ENCODE measurements around the gene CCDC3.
"Not testable (repeated sequence)": the region's sequence is repeated elsewhere in the genome, so short reads cannot be mapped to it uniquely, and the experiment has no call there.

Gene CCDC3

DNA sequence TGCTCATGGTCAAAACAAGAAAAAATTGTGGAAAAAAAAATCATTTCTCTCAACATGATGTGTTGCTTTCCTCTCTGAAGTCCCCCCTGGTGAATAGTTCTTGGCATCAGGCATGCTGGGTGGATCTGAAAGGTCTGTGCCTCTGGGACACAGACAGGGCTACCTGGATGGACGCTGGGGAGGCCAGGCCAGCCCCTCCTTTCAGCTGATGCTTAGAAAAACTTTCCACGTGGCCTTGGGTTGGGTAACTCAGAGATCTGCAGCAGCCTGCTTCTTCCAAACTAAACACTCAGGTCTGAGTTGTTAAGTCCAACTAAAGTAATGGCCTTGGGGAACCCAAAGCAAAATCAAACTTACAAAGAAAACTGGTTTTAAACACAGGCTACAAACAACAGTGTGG is 113.0 kb downstream of the CCDC3 start:
- DNase-seq (ENCODE audit: low read depth in 2 of 2), result no peak

DNA sequence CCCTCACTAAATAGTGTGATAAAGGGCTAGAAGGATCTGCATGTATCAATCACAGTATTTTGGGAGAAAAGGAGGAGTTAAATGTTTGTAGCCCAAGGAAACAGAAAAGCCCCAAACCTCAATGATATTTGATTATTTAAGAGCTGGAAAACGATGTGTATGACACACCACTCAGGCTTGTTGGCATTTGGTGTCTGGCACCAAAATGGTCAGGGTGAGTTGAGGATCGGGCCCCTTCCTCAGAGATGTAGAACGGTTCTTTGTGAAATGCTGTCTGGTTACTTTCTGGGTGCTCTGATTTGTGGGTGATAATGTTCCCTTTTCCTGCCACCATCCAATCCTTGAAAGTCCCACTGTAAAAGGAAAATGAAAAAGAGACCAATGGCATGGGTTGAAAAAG is 113.7 kb downstream of the CCDC3 start:
- no peak for DNase-seq (ENCODE audit: low read depth in 2 of 2)

DNA sequence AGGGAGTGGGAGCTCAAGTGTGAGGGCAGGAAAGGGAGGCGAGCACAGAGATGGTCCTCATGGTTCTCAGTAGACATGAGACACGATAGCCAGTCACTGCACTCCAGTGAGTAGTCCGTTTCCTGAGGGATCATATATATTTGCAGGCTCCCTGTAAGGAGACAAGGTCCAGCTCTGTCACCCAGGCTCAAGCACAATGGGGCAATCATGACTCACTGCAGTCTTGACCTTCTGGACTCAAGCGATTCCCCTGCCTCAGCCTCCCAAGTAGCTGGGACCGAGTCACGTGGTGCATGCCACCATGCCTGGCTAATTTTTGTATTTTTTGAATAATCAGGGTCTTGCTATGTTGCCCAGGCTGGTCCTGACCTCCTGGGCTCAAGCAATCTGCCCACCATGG is 116.7 kb downstream of the CCDC3 start:
- no peak for DNase-seq (ENCODE audit: low read depth in 2 of 2)

DNA sequence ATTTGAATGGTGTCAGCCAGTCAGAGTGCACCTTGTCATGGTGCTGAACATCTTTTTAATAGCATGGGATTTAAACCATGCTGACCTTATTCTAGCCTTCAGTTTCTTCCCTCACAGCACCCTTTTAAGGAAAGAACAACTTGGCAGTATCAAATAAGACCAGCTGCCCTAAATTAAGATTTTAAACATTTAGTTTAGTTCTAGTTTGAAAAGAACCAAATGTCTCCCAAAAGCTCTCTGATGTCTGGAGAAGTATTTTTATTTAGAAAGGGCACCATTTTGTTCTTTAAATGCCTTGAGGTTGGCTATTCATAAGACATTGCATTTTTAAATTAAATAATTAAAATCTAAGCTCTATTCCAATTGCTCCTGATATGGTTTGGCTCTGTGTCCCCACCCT is 121.1 kb downstream of the CCDC3 start:
- no peak for DNase-seq (ENCODE audit: low read depth in 2 of 2)

DNA sequence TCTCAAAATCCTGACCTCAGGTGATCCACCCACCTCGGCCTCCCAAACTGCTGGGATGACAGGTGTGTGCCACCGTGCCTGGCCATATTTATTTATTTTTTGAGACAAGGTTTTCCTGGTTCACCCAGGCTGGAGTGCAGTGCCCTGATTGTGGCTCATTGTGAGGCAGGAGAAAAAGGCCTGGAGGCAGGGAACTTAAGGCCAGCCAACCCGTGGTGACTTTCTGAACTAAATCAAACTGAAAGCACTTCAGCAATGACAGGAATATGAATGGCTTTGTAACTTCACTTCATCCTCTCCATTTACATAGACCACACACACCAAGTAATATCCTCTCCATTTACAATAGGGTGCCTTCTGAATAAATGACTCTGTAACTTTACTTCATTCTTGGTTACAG is 124.4 kb downstream of the CCDC3 start:
- no peak for DNase-seq (ENCODE audit: low read depth in 2 of 2)

DNA sequence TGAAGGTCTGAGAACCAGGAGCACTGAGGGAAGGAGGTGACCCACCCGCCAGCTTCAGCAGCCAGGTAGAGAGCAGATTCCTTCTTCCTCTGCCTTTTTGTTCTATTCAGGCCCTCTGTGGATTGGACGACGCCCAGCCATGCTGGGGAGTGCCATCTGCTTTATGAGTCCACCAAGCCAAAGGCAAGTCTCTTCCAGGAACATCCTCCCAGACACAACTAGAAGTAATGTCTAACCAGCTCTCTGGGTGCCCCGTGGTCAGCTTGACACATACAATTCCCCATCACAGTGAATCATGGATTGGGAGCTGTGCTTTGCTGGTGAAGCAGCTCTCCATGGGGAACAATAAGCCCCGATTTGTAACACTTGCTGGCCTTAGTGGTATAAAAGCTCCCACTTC is 125.2 kb downstream of the CCDC3 start:
- no peak for DNase-seq (ENCODE audit: low read depth in 2 of 2)

DNA sequence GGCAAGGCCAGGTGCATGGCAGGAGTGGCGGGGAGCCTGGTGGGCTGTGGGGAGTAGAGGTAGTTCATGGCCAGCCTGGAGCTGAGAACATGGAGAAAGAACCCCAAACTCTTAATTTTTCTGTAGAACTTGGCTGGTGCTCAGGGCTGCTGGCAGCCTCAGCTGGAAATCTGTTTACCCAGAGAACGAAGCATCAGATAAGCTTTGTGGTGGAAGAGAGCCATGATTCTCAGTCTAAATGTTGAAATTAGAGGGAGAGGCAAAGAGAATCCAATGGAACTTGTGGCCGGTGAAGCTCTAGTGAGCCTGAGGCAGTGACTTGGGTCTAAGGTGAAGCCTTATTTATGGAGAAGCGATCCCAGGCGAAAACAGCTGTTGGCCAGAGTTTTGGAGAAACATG is 126.4 kb downstream of the CCDC3 start:
- DNase-seq (ENCODE audit: low read depth in 2 of 2), result no peak

DNA sequence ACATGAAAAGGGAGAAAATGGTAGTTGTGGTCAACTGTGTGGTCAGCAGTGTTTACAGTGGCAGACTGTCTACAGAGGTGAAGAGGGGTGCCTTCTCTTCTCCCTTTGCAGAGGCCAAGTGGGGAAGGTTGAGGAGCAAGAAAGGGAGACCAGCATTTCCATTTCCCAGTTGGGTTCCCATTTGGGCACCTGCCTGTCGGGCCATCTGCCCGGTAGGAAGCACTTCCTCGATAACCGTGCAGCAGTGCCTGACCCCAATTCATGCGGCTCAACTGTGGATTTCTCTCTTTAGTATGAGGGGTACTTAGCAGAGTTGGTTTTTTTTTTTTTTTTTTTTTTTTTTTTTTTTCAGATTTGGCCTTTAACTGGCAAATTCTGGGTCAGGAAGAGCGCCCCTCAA is 127.0 kb downstream of the CCDC3 start:
- no peak for DNase-seq (ENCODE audit: low read depth in 2 of 2)

DNA sequence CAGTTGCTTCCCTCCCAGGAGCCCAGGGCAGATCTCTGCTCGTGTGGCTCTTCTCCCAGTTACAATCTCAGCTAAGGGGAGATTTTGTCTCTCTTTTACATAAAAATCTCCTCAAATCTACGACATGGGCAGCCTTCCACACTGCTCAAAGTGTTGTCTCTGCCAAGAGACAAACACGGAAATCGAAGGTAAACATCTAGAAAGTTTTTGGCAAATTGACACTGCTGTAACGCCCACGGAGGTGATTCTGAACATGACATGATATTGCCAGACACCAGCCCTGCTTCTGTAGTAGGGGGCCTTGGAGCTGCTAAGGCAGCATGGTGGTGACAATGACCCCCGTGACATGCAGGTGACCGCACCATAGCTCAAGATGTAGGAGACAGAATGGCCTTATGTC is 128.3 kb downstream of the CCDC3 start:
- DNase-seq (ENCODE audit: low read depth in 2 of 2), result no peak

DNA sequence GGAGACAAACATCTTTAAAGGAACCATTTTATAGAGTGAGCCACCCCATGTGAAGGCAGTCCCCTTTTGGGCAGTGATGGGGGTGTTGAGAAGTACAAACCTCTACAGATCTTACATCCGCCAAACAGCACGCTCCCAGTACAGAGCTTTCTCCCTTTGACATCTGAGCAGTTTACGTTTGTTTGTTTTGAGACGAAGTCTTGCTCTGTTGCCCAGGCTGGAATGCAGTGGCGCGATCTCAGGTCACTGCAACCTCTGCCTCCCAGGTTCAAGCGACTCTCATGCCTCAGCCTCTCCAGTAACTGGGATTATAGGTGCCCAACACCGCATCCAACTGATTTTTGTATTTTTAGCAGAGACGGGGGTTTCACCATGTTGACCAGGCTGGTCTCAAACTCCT is 128.9 kb downstream of the CCDC3 start:
- no peak for DNase-seq (ENCODE audit: low read depth in 2 of 2)

DNA sequence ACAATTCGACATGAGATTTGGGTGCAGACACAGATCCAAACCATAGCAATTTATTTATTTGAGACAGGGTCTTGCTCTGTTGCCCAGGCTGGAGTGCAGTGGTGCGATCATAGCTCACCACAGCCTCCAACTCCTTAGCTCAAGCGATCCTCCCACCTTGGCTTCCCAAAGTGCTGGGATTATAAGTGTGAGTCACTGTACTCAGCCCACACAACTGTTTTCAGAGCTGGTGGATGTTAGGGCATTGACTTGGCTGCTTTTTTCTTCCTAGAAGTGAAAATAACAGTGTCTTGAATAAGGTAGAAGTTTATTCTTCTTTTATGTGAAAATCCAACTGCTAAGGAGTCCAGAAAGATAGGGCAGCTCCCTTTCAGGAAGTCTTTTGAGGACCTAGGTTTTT is 132.1 kb downstream of the CCDC3 start:
- no peak for DNase-seq (ENCODE audit: low read depth in 2 of 2)

DNA sequence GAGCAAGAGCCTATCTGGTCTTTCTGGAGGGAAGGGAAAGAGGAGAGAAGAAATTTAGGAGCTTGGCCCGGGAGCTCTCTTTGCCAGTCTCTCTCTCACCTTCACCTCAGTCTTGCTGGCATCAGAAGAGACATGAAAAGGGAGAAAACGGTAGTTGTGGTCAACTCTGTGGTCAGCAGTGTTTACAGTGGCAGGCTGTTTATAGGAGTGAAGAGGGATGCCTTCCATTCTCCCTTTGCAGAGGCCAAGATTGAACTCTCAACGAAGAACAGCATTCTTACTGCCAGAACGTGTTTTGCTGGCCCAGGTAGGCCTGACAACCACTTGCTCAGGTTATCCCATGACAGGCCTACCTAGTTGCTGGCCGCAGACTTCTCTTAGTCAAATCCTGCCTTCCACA is 133.3 kb downstream of the CCDC3 start:
- DNase-seq (ENCODE audit: low read depth in 2 of 2), result no peak

DNA sequence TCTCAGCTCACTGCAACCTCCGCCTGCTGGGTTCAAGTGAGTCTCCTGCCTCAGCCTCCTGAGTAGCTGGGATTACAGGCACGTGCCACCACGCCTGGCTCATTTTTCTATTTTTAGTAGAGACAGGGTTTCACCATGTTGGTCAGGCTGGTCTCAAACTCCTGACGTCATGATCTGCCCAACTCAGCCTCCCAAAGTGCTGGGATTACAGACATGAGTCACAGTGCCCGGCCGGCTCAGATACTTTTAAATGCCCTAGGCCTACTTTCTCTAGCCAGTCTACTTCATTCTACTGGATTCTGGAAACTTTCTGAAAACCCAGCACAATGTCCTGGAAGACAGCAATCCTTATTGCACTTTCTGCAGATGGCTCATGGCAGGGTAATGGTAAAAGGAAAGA is 136.0 kb downstream of the CCDC3 start:
- not testable (repeated sequence) for DNase-seq (ENCODE audit: low read depth in 2 of 2)

DNA sequence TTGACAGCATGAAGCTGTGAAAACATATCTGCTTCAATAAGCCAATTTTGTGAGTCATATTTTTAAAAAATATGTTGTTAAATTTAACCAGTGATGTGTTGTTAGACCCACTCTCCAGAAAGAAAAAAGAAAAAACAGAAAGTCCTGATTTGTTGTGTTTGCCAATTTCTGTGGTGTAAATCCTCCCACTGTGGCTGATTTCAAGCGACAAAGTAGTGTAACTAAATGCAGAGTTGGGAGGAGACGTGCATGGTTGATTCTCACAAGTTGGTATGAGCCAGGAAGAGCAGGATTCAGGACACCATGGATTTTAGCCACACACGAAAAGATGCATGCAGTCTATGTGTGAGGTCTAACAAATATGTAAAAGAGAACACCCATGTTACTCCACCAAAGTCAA is 139.1 kb downstream of the CCDC3 start:
- DNase-seq (ENCODE audit: low read depth in 2 of 2), result no peak

DNA sequence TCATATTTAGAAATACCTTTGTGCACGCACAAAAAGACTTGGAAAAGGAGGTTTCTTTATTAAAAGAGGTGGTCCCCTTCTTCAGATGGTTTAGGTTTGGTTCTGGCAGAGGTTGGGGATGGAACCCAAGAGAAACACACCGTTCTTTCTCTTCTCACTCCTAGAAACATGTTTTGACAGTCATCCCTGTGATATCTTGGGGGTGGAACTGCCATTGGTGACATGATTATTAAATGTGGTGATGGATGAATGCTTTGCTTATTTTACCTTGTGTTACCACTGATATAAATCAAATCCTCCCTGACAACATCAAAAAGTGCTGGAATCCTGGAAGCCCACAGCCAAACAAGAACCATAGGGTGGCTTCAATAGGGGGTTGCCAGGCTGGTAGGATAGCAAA is 146.5 kb downstream of the CCDC3 start:
- no peak for DNase-seq (ENCODE audit: low read depth in 2 of 2)

DNA sequence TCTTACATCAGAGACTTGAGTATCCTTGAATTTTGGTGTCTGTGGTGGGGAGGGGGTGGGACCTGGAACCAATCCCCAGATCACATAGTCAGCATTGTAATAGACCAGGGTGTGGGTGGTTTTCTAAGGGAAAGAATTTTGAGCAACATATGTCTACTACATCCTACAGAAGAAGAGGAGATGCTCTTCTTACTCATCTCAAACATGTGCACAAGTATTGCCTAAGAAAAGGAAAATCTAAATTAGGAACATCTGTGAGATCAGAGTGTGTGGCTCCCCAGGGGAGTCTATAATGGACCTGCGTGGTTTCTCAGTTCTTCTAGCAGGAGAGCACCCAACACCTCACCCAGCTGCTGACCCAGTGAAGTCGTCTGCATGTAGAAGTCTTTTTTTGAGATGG is 148.8 kb downstream of the CCDC3 start:
- DNase-seq (ENCODE audit: low read depth in 2 of 2), result no peak

DNA sequence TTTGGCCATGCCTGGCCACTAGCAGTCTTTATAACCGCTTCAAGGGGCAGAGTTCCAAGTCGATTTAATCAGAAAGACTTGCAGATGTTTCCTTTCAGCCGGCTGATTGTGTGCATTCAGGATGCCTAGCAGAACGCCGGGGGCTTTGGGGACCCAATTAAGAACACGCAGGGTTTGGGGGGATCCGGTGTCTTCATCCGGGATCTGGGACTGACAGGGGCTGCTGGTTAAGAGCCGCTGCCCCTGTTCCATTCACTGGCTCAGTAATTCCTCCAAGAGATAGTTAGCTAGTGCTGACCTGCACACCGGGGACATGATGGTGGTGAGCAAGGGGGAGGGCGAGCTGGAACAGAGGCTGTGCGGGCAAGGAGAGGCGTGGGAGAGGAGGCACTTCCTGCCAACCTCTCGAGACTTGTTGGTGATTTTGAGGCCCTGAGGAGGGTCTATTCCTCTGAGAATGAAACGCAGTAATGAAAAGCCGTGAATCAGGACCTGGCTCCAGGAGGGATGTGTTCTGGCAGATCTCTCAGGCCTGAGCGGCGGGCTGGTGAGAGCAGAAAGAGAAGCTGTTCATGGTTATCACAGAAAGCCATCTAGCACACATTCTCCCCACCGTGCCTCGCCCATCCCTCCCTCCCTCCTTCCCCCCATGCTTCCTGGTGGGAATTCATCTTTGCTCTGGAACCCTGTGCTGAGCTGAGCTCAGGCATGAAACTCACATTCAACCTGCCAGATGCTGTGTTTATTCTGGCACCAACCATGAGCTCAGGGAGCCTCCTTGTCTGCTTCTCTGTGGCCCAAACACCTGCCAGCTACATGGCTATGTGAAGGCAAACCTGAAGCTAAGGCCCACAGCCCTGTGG is 152.0 kb downstream of the CCDC3 start:
- DNase-seq (ENCODE audit: low read depth in 2 of 2), result no peak

DNA sequence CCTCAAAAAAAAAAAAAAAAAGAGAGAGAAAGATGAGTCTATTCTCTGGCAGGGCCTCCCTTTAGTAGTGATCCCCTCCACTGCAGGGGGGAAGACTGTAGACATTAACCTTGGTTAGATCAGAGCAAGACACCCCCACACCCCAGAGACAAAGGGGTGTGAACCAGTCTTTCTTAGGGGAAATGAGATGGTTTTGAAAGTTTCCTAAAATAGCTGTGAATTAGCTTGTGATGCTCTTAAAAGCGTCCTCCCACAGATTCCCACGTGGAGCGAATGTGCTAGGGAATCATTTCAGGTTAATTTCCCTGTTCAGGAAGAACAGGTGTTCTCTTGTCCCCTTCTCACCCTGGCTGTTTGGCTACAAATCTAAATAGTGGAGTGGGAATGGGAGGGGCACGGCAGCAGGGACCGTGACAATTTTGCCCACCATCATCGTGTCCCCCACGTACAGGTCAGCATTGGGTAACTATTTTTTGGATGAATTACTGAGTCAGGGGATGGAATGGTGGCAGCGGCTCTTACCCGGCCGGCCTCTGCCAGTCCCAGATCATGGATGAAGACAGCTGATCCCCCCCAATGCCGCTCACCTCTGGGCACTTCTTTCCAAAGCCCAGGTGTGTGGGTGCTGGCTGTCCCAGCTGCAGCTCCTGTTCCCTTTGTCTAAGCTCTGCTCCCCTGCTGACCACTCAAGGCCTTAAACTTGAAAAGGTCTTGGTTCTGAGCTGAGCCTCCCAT is 152.9 kb downstream of the CCDC3 start:
- no peak for DNase-seq (ENCODE audit: low read depth in 2 of 2)

DNA sequence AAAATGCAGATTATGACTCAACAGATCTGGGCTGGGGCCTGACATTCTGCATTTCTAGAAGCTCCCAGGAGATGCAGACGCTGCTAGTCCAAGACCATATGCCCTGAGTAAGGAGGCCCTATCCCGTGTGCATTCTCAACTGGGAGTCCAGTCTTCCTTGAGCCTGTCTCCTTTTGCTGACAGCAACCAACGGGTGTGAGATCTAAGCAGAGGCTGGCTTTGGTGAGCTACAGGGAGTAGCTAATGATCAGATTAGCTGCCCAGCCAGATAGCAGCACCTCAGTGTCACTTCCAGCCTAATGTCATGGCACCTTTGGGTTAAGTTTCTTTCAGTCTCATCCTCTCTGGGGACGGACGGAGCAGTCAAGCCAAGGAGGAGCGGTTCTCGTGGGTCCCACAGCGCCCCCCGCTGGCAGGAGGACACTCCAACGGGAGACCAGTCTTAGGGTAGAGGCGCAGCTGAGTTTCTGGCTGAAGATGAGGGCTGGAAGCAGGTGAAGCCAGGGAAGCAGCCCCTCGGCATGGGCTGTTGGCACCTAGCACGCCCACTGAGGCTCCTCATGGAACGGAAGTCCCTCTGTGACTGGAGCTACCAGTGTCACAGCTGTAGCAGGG is 154.0 kb downstream of the CCDC3 start:
- DNase-seq (ENCODE audit: low read depth in 2 of 2), result no peak

DNA sequence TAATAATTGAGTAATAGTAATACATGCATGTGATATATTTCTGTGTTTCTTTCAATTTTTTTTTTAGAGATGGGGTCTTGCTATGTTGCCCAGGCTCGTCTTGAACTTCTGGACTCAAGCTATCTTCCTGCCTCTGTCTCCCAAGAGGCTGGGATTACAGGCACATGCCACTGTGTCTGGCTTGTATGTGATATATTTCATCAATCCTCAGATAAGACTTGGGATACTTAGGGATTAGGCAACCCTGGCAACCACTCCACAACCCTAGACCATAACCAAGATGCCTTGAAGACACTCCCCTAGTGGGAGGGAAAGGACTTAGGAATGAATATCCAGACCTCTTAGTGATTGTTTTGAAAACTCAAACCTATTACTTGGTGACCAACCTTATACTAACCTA is 154.8 kb downstream of the CCDC3 start:
- DNase-seq (ENCODE audit: low read depth in 2 of 2), result no peak

Measured in stimulated activated CD8-positive, alpha-beta memory T cell treated with anti-CD3 and anti-CD28 coated beads, Interleukin-15, amount 100 ng/mL, for 4 hours (primary cell).